NK-92 (cell line): ENCODE data around the gene KRTAP24-1.

ENCODE experiments used
- DNase-seq: peaks from one replicate; lab custom pipeline; 2025; ENCODE audit not compliant: unreplicated experiment; lab: John Stamatoyannopoulos, UW

The KRTAP24-1 gene

GRCh38 chr21:30282850-30283249 lies at the start of gene KRTAP24-1:
Gene KRTAP24-1 (minus strand): TSS chr21:30282950. CDS start chr21:30282932, 18 bp downstream.
- DNase-seq, result no peak

- DNase-seq, result no peak
Measured at GRCh38 chr21:30329203-30329875, 46.6 kb upstream of the KRTAP24-1 start.

- DNase-seq, result no peak
Measured at GRCh38 chr21:30326390-30326789, 43.6 kb upstream of the KRTAP24-1 start.

GRCh38 chr21:30320215-30320614 lies 37.5 kb upstream of the KRTAP24-1 start, which contains the start of gene KRTAP26-1:
Gene KRTAP26-1 (minus strand): TSS chr21:30320315. CDS start chr21:30320035, 280 bp downstream.
- no peak for DNase-seq

GRCh38 chr21:30315701-30316100 lies 33.0 kb upstream of the KRTAP24-1 start:
- no peak for DNase-seq

- no peak for DNase-seq
Measured at GRCh38 chr21:30306884-30307283, 24.1 kb upstream of the KRTAP24-1 start.

GRCh38 chr21:30305136-30305535 lies 22.4 kb upstream of the KRTAP24-1 start:
- DNase-seq, result no peak

GRCh38 chr21:30289215-30289614 lies 6.5 kb upstream of the KRTAP24-1 start, which contains the start of gene KRTAP25-1:
Gene KRTAP25-1 (minus strand): TSS chr21:30289514. CDS start chr21:30289490, 24 bp downstream.
- no peak for DNase-seq

- no peak for DNase-seq
Measured at GRCh38 chr21:30271611-30272010, 11.1 kb downstream of the KRTAP24-1 start.

- DNase-seq, result no peak
Measured at GRCh38 chr21:30271156-30271555, 11.6 kb downstream of the KRTAP24-1 start.

- DNase-seq, result no peak
Measured at GRCh38 chr21:30269803-30270530, 12.8 kb downstream of the KRTAP24-1 start.

GRCh38 chr21:30268608-30269197 lies 14.0 kb downstream of the KRTAP24-1 start:
- no peak for DNase-seq

GRCh38 chr21:30257773-30258172 lies 25.0 kb downstream of the KRTAP24-1 start:
- no peak for DNase-seq

- DNase-seq, result no peak
Measured at GRCh38 chr21:30256100-30256499, 26.6 kb downstream of the KRTAP24-1 start.

GRCh38 chr21:30255679-30256078 lies 27.1 kb downstream of the KRTAP24-1 start:
- DNase-seq, result no peak

- DNase-seq, result no peak
Measured at GRCh38 chr21:30251781-30252180, 31.0 kb downstream of the KRTAP24-1 start.

GRCh38 chr21:30249936-30250335 lies 32.8 kb downstream of the KRTAP24-1 start:
- no peak for DNase-seq

GRCh38 chr21:30248844-30249243 lies 33.9 kb downstream of the KRTAP24-1 start:
- DNase-seq, result no peak

- no peak for DNase-seq
Measured at GRCh38 chr21:30245061-30245460, 37.7 kb downstream of the KRTAP24-1 start.

- no peak for DNase-seq
Measured at GRCh38 chr21:30243691-30244090, 39.1 kb downstream of the KRTAP24-1 start.

- no peak for DNase-seq
Measured at GRCh38 chr21:30240661-30241060, 42.1 kb downstream of the KRTAP24-1 start.

GRCh38 chr21:30238168-30238567 lies 44.6 kb downstream of the KRTAP24-1 start:
- DNase-seq, result no peak
